ENCODE results near the gene CD5L. TPM values are rescaled to one million over a fixed set of nuclear protein-coding genes. Genes with fewer than 3 reads are reported as not detected.

The CD5L gene
- total RNA-seq (2014; rRNA removed; shearing (Covaris generic)): 0.10 TPM in 1 of 2 replicates, not detected in the other

GRCh38 chr1:157841708-157842107 lies at the start of gene CD5L:
Gene CD5L, minus strand, starts transcription at chr1:157841808. Its CDS starts 107 bp downstream, at chr1:157841701.
- DNase-seq (ENCODE audit: low read depth): no peak

- no peak for DNase-seq (ENCODE audit: low read depth)
Measured at GRCh38 chr1:157882580-157882979, 41.0 kb upstream of the CD5L start.

- DNase-seq (ENCODE audit: low read depth): no peak
Measured at GRCh38 chr1:157880621-157881020, 39.0 kb upstream of the CD5L start.

- peak; percentile 56 for DNase-seq (ENCODE audit: low read depth)
Measured at GRCh38 chr1:157878059-157878458, 36.5 kb upstream of the CD5L start.

DNA sequence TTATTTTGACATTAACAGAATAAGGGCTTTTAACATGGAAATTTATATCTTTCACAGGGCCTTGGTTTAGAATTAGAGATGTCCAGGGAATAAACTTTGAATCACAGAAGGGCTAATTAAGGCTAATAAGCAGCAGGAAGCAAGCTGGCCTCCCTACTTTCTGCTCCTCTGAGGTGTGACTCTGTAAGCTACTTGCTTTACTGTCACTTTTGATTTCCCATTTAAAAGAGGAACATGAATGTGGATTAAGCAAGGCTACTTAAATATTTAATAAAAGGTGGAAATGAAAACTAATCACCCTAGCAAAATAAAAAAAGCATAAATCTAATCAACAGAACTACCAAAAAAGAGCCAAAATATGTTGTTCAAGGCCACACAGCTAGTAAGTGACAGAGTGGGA lies 28.9 kb upstream of the CD5L start:
- DNase-seq (ENCODE audit: low read depth): no peak

GRCh38 chr1:157868654-157869053 lies 27.0 kb upstream of the CD5L start:
- DNase-seq (ENCODE audit: low read depth): no peak

- DNase-seq (ENCODE audit: low read depth): peak; percentile 2
Measured at GRCh38 chr1:157862114-157863070, 20.8 kb upstream of the CD5L start.

DNA sequence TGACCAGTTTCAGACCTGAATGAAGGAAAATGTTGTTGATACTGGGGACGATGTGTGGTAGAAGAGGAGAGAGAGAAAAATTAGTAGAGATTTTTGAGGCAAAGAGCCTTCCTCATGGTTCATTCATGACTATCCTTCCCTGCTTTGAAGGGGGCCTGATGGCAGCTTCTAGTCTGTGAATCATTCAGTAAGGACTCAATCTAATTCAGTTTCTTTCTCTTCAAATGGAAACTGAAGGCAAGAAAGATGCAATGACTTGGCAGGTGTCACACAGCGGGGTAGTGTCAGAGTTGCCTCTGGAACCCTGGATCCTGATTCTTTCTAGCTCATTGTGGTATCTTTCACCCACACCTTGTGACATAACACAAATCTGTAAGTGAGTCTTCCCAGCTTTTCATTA lies 14.9 kb upstream of the CD5L start:
- DNase-seq (ENCODE audit: low read depth): no peak

GRCh38 chr1:157852476-157852875 lies 10.9 kb upstream of the CD5L start:
- DNase-seq (ENCODE audit: low read depth): peak; percentile 78

GRCh38 chr1:157849229-157849875 lies 7.7 kb upstream of the CD5L start:
- no peak for DNase-seq (ENCODE audit: low read depth)

DNA sequence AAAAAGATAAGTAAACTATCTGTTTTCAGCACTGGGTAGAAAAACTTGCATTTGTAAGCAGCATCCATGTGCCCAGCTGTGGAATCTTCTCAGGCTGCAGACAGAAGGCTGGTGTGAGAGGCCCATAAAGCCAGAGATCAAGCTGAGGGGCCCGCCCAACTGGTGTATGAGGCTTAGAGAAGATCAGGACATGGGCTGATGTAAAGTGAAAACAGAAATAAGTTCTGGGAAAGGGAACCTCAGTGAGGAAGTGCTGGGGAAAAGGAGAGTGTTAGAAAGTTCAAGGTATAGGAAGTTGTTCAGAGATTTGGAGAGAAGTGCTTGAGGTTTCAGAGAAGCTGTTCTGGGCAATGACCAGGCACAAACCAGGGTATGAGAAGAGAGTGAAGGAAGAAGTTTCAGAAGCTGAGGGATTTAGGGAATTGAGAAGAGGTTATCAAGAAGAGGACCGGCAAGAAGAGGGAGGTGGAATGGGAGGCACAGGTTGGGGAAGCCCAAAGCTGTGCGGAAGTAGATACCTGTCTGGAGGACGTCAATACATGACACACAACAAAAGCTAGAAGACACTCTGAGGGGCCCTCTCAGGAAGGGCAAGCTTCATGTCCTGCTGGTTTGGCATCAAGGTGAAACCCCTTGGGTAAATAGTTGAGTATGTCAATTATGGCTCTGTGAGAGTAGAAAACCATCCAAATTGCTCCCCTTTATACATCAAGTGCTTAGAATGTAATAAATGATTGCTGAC lies 2.7 kb upstream of the CD5L start:
- no peak for DNase-seq (ENCODE audit: low read depth)

DNA sequence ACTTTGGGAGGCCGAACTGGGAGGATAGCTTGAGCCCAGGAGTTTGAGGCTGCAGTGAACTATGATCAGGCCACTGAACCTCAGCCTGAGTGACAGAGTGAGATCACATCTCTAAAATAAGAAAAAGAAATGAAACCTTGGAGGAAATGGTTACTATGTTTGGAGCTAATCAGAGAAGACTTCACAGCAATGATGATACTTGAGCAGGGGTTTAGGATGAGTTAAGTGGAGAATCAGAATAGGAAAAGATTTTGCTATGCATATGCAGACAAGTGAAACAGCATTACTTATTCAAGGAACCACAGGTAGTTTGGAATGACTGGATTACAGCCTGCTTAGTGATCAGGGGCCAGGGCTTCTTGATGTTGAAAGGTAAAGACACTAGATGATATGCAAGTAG lies 1.3 kb upstream of the CD5L start:
- no peak for DNase-seq (ENCODE audit: low read depth)

DNA sequence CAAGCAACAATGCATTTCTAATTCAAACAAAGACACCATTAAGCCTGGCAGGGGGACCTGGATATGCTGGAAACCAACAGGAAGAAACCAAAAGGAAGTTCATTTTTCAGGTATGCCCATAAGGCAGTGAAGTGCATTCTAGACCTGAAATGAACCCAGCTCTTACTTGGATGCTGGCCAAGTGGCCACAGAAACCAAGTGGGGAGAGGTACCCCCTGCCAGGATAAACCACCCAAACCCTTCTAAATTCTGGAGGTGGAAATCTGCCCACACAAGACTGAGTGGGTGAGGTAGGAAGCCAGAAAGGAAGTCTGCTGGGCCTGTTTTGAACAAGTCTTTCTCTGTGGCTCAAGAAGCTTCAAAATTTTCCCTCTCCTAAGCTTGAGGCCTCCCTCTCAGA lies 2.6 kb downstream of the CD5L start:
- DNase-seq (ENCODE audit: low read depth): no peak

DNA sequence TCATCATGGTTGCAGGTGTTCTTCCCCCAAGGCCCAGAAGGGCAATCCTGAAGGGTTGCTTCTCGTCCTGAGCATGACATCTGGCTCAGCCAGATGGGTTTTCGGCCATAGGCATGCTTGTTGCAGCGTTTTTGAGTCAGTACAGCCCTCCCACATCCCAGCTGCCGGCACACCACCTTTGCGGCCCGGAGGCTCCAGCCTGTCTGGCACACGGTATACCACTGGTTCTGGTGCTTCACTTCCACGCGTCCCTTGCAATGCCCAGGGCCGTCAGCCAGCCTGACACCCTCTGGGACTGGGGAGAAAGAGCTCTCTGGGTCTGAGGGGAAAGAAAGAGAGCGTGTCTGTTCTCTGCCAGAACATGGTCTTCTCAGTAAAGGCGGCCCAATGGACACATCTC lies 7.2 kb downstream of the CD5L start:
- no peak for DNase-seq (ENCODE audit: low read depth)

GRCh38 chr1:157833145-157833544 lies 8.5 kb downstream of the CD5L start:
- DNase-seq (ENCODE audit: low read depth): no peak

- DNase-seq (ENCODE audit: low read depth): no peak
Measured at GRCh38 chr1:157831968-157832626, 9.5 kb downstream of the CD5L start.

DNA sequence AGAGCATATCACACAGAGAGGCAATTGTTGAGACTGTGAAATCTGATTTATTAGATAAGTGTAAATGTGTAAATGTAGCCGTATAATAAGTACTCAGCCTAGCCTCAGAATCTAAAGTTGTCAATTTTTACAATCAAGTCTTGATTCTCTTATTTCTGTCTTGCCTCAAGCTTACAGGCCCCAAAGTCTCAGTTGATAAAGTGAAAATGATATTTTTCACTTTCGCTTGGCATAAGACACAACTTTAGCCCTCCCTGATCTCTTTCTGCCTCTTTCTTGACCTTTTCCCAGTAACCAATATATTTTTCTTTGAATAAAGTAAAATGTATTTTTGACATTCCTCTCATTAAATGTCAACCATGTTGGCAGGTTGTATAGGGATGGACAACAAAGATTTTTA lies 10.7 kb downstream of the CD5L start:
- no peak for DNase-seq (ENCODE audit: low read depth)

GRCh38 chr1:157829711-157830110 lies 11.9 kb downstream of the CD5L start:
- no peak for DNase-seq (ENCODE audit: low read depth)

GRCh38 chr1:157829210-157829609 lies 12.4 kb downstream of the CD5L start:
- DNase-seq (ENCODE audit: low read depth): no peak

DNA sequence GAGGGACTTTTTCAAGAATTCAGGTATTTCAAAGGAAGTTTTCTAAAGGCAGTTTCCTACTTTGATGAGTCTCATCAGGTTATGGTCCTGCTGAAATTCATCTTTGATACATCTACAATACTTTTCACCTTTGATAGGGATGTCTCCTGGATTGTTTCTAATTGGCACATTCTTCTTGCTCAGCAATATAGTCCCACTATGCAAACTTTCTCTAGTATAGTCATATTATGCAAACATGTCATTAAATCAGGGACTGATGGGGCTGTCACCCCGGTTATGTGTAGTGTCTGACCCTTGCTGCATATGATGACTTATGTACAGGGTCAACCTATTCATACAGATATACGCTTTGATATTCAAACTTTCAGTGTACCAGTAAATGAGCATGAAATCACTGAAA lies 21.3 kb downstream of the CD5L start:
- DNase-seq (ENCODE audit: low read depth): no peak

GRCh38 chr1:157819896-157820295 lies 21.7 kb downstream of the CD5L start, which contains the start of gene FCRL1:
Gene FCRL1, minus strand, starts transcription at chr1:157820120. Its CDS starts 83 bp downstream, at chr1:157820037.
- no peak for DNase-seq (ENCODE audit: low read depth)

DNA sequence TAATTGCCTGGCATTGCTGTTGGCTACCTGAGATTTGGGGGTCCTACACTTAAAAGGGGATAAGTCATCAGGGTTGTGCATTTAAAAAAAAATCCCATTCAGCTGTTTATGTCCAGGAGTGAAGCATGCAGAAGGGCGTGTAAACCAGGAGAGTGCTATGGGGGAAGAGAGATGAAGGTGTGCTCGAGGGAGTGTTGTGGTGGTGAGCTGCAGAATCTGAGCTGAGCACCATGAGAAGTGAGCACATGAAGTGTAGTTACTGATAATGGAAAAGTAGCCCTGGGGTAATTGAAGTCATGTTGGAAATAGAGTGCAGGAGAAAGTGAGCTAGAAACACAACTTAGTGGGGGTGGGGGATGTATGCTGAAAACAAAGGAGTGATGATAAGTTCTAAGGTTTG lies 22.4 kb downstream of the CD5L start:
- DNase-seq (ENCODE audit: low read depth): no peak

Measured in M059J (cell line).